Measurements from ENCODE around the gene CHST15.
"Not testable (repeated sequence)": the region's sequence is repeated elsewhere in the genome, so short reads cannot be mapped to it uniquely, and the experiment has no call there.

Gene CHST15

DNA sequence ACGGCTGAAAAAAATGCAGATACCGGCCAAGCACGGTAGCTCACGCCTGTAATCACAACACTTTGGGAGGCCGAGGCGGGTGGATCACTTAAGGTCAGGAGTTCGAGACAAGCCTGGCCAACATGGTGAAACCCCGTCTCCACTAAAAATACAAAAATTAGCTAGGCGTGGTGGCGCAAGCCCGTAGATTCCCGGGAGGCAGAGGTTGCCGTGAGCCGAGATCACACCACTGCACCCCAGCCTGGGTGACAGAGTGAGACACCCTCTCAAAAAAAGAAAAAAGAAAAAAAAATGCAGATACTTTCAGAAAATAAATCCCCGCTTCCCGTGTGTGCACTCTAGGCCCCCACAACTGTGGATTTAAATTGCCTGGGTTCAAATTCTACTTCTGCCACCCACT lies 2.4 kb upstream of the CHST15 start:
- DNase-seq = not testable (repeated sequence)

DNA sequence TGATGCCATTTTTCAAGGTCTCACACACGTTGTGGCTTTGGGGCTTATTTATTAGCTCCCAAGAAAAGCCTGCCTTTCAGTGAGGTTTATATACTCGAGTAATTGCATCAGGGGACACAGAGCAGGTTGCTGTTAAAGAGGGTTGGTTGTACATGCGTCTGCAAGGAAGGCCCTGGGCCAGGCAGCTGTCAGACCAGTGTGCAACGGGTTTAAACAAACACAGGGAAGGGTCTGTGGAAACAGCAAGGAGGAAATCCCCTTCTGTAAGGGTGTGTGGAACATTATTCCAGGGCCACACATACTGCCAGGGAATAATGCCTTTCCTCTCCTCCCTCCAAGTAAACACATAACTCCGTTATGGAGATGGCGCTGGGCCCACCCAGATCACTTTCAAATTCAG lies 1.7 kb upstream of the CHST15 start:
- no peak for DNase-seq

DNA sequence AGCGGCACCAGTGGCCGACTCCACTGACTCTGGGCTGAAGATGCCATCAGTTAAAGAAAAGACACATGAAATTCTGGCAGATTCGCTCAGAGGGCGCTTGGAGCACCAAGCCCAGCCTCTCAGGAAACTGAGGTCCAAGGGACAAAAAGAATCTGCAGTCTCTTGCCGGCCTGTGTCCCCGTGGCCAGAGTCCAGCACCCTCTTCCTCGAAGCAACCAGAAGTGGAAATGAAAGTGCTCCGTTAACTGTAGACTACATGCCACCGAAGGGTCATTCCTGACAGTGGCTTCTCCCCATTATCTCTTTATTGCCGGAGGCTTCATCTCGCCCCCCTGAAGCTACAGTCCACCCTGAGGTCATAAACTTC lies 1.0 kb upstream of the CHST15 start:
- DNase-seq = no peak

DNA sequence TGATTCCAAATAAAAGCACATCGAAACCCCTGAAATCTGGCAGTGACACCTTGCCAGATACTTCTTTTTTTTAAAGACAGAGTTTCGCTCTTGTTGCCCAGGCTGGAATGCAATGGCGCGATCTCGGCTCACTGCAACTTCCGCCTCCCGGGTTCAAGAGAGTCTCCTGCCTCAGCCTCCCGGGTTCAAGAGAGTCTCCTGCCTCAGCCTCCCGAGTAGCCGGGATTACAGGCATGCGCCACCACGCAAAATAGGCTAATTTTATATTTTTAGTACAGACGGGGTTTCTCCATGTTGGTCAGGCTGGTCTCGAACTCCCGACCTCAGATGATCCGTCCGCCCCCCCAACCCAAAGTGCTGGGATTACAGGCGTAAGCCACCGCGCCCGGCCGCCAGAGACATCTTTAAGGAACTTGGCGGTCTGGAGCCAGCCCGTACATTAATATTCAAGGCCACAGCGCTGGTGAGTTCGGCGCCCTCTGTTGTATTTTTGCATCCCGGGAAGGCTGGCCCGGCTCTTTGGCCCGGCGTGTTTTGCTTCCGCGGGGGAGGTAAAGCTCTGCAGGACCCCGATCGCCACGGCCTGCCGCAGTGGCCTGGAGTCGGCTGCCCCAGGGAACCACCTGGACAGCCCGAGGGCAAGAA lies 498 bp upstream of the CHST15 start:
- peak; percentile 60 for DNase-seq

DNA sequence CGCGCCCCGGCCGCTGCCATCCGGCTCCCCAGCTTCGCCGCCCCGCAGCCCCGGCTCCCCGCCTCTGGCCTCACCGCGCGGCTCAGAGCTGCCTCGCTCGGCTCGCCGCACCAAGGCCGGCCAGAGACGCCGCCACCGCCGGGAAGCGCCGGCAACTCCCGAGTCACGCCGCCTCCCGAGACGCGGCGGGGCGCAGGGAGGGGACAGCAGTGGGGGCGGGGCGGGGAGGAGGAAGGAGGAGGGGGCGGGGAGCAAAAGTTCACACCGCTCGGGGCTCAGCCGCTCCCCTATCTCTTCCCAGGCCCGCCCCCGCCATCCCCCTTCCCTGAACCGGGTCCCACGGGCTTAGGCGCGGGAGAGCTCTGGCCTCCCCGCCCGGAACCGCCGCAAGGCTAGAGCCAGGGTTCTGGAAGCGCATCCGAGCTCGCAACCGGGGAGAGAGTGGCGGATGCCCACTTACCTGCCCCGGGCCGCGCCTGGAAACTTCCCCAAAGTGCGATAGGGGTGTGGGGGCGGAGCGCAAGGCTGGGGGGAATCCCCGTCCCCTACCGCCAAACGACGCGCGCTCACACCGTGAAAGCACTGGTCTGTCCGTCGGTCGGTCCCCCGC lies 1.0 kb downstream of the CHST15 start:
- DNase-seq = peak; percentile 82

DNA sequence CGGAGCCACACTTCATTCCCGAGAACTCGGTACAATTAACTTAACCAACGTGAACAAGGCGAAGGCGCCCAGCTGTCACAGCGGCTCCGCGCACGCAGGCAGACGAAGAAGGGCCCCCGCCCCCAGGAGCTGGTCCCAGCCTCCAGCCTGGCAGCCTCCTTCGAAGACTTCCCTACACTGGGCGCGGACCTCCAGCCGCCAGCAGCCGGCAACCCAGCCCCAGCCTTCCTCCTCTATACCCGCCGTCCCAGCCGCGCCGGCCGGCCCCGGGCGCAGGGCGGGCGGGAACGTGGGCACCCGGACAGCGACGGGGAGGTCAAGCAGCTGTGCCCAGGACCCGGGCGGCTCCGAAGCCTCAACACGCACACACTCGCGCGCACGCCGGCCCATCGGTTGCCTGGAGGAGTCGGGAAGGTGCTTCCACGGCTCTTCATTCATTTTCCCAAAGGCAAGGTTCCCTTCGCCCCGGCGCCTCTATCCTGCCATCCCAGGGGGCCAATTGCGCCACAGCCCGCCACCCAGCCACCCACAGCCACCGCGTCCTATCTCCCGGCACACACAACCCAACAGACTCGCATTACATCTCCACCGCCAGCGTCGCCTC lies 1.6 kb downstream of the CHST15 start:
- DNase-seq = peak; percentile 48

DNA sequence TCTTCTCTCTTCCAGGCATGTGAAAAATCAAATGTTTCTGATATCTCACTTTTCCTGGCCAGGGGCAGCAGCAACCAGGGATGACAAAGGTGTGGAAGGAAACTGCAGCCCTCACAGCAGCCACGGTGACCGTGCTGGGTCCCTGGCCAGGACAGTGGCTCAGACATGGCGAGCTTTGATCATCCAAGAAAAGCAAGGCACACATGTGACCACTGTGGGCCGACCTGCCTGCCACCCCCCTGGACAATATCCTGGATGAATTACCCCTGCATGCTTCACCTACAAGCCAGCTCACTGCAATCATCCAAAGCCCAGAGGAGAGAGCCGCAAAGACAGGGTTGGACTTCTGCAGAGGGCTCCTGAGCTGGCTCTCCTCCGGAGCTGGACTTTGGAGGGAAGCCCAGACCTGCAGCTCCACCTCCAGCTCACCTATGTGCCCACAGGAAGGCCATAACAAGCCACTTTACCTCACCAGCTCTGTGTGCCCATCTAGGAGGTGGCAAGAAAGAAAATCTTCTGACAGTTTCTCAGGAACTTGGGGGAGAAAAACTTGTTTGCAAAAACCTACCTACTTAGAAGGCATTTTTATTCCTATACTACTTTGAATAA lies 2.7 kb downstream of the CHST15 start:
- DNase-seq = peak; percentile 56

DNA sequence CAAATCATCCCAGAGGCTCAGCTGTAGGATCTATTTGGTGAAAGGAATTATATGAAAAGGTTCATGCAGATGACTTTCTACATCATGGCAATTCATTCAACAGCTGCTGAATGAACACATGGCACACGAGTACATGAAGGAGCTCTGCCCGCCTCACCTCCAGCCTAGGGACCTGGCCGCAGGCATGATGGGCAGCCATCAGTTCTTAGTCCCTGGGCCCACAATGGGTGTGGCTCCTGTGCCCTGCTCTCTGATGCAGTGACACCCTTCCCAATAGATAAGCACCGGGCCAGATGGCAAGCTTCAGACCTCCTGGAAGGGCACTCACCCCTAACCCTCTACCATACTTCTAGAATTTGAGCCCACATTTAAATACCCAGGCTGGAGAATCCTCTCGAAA lies 3.5 kb downstream of the CHST15 start:
- DNase-seq = no peak

DNA sequence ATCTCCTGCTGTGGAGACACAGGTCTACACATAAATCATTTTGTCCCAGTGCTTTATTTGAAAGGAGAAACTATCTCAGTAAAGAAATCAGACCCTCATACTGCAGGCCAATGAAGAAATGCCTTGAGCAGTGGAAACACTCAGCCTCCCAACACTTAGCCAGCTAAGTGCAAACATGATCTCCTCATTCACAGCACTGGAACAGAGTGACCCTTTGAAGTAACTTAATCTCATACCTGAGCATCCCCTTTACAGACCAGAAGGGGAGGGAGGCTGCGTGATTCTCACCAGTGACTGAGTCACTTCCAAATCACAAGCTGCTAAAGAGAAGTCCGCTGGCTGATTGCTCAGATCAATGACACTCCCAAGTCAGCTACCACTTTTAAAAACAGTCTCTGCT lies 4.5 kb downstream of the CHST15 start:
- DNase-seq = no peak

DNA sequence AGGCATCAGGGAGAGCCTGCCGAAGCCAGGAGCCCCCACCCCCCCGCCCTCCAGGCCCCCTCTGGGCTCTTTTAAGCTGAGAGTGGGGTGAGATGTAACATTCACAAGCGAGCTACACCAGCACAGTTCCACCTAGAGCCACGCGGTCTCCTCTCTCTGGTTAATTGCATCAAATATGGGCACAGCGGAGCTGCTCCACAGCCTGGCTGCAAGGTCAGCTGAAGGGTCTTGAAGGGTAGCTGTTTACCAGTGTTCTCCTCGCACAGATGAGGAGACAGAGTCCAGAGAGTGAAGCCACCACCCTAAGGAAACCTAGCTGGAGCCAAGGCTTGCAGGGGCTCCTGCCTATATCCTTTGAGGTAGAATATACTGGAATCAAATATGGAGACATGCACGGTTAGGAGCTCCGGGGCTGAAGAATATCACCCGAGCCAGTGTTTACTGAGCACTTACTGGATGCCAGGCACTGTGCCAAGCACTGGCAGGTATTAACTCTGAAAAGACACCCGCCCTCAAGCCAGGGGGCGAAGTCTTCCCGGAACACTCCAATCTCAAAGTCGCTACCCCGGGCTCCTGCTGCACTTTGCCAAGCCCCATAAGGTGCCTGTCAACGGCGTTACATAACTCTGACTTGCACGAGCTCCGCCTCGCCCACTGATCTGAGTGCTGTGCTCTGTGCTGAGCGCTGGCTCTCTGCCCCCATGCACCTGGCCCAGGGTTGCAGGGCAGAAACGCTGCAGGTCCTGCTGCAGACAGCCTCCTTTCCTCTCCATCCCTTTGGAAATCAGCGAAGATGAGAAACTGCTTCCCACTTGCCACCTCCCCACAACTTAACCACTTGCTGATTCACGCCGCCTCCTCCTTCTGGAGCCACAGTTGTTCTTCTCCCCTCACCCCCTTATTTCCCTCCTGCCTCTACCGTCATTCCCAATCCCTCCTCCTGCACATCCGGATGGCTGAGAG lies 5.4 kb downstream of the CHST15 start:
- peak; percentile 89 for DNase-seq

DNA sequence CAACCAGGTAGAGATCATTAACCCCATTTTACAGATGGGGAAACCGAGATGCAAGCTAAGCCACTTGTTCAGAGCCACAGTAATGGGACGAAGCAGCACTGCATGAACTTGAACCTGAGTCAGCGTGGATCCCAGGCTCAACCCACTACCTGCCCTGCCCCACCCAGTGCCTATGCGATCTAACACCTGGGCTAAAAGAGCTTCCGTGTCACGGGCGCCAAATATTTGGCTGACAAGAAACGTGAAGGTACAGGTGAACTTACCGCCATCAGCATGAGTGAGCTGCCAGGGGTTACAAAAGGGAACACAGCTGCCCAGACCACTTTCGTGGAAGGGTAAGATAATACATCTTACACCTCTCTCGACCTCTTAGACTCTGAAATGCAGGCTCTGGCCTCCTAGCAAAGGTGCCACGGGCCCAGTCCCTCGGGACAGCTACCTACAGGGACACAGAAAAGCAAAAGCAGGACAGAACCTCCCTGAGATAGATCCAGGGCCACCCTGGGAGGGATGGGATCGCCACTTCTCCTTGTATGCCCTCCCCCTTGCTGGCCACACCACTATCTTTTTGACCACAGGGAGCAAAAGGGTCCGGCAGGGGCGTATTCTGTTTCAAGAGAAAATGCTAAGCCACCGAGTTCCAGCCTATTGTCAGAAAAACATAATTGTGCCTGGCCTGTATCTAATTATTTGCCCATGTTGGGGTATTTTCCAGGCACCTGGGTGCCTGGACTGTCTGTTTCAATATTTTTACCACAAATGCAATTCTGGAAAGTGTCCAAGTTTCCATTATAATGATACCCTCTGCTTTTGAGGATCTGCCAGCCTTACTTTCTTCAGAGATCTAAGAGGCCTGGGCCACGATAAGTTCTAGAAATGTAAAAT lies 6.4 kb downstream of the CHST15 start:
- peak; percentile 87 for DNase-seq

DNA sequence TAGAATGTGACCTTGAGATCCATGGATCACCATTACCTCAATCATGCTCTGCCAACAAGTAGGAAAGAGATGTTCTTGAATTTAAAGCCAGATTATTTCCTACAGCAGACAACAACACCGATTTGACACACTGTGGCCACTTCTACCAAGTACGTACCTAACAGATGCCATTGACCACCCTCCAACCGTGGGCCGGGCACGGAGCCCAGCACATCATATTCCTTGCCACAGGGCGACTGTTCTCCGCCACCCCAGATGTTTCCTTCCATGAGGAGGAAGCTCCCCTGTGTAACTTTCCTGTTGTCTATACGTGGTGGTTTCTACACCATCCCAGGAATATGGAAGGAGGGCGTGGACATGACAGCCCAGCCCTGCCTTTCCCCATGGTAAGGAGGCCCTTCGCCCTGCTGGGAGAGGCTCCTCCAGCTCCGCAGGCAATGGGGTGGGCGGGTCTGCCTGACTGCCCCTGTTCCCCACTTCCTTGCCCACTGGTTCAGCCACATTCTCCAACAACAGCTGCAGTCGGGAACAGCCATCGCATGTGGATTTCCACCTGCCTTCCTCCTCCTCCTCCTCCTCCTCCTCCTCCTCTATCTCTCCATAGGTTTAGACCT lies 7.2 kb downstream of the CHST15 start:
- no peak for DNase-seq

DNA sequence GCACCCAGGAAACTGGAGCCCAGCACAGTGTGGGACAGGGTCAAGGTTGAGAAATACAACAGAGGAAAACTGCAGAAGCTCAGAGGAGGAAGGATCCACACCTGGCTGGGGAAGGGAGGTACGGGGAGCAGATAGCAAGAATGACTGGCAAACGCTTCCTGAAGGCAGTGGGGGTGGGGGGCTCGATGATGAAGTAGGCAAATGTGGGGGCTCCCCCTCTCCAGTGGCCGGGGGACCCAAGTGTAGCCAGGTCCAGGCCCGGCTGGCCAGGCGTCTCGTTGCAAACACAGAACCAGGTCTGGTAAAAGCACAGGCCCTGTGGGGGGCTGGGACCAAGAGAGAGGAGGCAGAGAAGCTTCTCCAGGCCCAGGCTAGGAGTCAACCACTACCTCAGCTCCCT lies 7.7 kb downstream of the CHST15 start:
- no peak for DNase-seq

DNA sequence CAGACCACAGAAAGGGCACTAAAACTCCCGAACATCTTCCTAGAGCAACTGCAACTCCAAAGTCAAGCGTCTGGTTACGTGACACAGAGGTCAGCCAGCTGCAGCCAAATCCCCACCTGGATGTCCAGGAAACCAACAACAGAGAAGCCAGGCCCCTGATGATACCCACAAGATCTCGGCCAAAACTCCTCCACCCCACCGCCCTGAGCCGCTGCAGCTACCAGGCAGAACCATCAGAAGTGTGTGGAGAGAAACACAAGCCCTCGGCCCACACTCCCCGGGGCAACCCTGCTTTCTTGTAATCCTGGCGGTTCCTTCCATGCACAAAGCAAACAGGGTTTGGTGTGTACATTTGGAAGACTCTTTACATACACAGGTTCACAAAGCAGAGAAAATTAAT lies 8.7 kb downstream of the CHST15 start:
- DNase-seq = peak; percentile 58

DNA sequence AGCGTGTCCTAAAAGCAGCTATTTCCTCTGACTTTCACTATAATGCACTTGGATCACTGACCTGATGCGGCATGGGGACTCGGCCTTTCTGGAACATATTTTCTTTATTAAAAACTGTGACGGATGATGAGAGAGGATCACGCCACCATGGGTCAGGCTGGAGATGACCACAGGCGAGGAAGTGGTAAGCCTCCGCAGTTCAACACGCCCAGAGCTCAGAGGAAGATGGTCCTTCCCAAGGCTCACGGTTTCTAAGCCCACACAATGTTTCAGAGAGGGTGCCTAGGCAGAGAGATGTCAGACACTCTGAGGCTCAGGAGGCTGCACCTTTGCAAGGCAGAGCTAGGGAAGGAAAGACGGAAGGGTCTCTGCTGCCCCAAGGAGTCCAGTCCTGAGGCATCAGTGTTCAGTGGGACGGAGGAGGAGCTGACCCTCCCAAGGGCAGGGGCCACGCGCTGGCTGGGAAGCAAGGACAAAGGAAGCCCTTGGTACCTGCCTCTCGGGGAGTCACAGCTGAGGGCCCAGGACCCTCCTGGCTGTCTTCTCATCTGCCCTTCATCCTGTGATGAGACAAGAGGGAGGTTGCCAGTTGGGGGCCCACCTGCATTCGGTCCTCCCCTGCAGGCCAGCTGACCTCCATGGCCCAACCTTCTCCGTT lies 9.5 kb downstream of the CHST15 start:
- no peak for DNase-seq

DNA sequence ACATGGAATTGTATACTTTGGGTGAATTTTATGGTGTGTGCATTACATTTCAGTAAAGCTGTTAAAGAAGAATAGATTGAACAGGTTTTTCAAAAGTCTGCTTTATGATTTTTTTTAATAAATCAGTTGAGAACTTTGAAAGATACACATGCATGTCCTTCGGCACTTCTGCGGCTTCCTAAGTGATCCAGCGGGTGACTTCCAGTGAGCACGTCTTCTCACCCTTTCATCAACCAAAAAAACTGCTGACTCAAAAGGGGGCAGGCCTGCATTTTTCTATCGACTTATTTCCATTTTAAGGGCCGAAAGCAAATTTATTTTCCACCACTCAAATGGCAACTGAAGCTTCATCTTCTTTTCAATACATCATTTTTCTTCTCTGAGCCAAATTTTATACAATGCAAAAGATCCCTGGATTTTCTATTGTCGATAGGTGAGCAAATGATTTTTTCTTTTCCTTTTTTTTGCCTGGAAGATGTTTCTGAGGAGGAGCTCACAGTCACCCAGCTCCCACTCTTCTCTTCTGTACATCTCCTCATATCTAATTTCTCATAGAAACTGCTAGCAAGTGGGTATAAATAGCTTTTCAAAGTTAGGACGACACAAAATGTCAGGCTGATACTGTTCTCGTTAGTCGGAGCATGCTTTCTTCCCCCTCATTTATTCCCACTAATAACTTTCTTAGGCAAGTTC lies 10.2 kb downstream of the CHST15 start:
- DNase-seq = no peak

DNA sequence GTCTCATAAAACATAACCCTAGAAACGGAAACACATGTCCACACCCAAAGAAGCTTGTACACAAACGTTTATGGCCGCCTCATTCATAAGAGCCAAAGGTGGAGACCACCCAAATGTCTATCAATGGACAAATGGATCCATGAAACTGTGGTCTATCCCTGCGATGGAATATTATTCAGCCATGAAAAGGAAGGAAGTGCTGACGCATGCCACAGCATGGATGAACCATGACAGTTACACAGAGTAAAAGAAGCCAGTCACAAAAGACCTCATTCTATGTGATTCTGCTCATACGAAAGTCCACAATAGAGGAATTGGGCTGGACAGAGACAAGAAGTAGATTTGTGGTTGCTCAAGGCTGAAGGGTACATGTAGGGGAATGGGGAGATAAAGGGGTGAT lies 10.8 kb downstream of the CHST15 start:
- no peak for DNase-seq

DNA sequence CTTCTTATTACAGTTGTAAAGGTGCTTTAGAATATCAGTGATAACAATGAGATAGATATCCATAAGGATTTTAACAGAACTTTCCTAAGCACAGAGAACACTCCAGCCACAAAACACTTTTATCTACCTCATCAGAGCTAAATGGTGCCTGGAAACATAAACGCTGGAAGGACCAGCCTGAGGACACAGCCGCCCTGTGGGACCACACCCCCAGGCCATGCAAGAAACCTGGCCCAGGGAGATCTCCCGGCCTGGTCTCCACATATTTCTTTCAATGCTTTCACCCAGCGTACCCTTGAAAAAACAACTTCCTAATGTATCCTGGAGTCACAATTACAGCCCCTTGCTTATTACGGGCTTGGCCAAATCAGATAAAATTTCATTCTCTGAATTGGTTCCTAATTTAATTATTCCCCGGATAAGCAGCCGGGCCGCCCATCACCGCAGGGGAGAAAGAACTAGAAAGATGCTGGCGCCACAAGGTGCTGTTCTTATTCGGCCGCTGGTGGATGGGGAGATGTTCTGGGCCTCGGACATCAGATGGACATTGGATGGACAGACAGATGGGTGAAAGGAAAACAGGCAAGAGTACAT lies 11.8 kb downstream of the CHST15 start:
- DNase-seq = no peak

DNA sequence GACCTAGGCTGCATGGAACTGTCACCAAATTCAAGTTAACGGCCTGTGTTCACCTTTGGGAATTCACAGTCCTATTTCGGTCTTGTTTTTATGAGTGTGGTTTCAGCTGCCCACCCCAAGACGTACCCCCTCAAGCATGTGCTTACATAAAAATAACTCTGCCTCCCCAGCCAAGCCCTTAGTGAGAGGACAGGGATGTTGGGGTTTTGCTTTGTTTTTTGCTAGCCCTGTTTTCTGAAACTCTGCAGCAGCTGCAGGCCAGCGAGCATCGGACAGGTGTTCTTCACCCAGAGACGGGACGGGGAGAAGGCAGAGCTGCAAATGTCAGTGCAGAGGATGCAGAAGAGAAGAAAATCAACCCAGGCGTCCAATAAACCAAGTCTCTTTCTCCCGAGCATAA lies 13.5 kb downstream of the CHST15 start:
- DNase-seq = peak; percentile 77

DNA sequence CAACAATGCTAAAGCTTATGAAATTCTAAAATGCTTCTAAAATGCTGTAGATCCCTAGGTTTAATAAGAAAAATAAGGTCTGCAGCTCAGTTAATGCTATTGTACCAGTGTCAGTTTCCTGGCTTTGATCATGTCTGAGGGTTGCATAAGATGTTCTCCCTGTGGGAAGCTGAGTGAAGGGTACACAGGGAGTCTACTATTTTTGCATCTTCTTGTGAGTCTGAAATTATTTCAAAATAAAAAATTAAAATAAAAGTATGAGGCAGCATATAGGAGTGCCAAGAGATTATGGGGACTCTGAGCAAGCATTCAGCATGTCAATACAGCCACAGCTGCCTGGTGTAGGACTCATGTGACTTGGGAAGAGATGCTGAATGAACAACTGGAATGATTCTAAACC lies 14.7 kb downstream of the CHST15 start:
- no peak for DNase-seq

Measured in RPMI8226 (cell line).